GM19467 (cell line): ENCODE data around the gene SEM1.
"Not testable (repeated sequence)": the region's sequence is repeated elsewhere in the genome, so short reads cannot be mapped to it uniquely, and the experiment has no call there.

ENCODE experiments used
- ATAC-seq: cut with Tn5 transposase; IDR thresholded peaks from one replicate; pipeline ENCODE4 v1.9.1; 2021; ENCODE audit warnings: mild to moderate bottlenecking, moderate library complexity; ENCODE audit not compliant: unreplicated experiment

The SEM1 gene

GRCh38 chr7:96709381-96710228 is at the start of gene SEM1:
TSS of gene SEM1 (minus strand) at chr7:96709846. CDS start at chr7:96709763, 83 bp downstream.
- ATAC-seq, result peak; percentile 86

DNA sequence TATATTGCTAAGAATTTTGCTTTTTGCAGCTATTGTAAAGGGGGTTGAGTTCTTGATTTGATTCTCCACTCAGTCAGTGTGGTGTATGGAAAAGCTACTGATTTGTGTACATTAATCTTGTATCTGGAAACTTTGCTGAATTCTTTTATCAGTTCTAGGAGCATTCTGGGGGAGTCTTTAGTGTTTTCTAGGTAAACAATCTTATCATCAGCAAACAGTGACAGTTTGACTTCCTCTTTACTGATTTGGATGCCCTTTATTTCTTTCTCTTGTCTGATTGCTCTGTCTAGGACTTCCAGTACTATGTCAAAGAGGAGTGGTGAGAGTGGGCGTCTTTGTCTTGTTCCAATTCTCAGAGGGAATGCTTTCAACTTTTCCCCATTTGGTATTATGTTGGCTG is 48.2 kb upstream of the SEM1 start:
- ATAC-seq, result not testable (repeated sequence)

DNA sequence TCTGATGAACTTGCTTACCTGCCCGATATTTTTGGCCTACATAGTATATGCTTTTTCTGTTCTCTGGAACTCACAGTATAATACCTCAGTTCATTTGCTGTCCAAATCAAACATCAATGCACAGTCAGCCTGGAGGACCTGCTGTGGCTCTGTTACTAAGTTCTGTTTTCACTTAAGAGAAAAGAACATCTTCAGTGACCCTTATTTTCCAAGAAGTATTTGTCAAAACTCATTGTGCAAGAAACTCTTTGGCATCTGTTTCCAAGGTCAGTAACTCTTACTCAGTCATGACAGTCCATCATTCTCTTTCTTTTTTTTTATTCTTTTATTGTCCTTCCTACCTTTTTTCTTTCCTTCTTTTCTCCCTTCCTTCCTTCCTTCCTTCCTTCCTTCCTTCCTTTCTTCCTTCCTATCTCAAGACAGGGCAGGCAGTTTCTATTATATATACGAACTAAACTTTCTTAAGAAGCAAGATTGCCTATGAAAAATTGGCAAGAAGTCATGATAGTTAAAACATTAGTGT is 37.8 kb upstream of the SEM1 start:
- no peak for ATAC-seq

DNA sequence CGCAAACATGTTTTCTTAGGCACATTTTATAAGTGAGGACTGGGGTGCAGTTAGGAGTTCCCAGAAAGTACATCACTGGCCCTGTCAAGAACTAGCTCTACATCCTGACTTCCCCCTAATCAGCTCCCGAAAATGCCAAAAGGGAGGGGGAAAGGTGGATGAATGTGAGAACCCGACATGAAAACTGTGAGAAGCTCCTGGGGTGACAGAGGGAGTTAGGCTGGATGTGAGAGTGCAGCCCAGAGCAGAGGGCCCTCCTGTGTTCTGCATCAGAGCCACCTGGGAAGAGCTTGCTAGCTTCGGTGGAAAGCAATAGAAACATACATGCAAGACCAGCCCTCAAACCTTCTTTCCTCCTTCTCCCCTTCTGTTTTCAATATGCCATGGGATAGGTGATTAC is 30.5 kb upstream of the SEM1 start:
- no peak for ATAC-seq

DNA sequence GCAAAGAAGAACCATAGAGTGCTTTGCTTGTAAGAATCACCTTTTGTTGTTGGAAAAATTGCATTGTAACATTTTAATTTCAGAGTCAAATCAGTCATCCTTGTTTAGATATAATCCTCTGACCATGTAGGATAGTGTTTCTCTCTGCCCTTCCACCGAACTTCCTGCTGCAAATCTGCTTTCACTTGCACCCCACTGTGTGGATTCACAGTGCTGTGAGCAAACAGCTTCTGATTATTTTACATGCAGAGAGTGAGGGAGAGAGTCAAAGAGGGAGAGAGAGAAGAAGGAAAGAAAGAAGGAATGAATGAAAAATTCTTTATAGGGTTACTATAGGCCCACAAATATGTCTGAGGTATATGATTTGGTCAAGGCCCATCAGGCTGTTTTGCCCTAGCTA is 30.0 kb upstream of the SEM1 start:
- no peak for ATAC-seq

GRCh38 chr7:96739167-96739566 is 29.5 kb upstream of the SEM1 start:
- no peak for ATAC-seq

GRCh38 chr7:96738705-96739104 is 29.1 kb upstream of the SEM1 start:
- no peak for ATAC-seq

- ATAC-seq, result no peak
These were observed 28.0 kb upstream of the SEM1 start for GRCh38 chr7:96737545-96738050.

GRCh38 chr7:96734343-96734742 is 24.7 kb upstream of the SEM1 start:
- ATAC-seq, result no peak

GRCh38 chr7:96729820-96730219 is 20.2 kb upstream of the SEM1 start:
- no peak for ATAC-seq

GRCh38 chr7:96728139-96728538 is 18.5 kb upstream of the SEM1 start:
- no peak for ATAC-seq

DNA sequence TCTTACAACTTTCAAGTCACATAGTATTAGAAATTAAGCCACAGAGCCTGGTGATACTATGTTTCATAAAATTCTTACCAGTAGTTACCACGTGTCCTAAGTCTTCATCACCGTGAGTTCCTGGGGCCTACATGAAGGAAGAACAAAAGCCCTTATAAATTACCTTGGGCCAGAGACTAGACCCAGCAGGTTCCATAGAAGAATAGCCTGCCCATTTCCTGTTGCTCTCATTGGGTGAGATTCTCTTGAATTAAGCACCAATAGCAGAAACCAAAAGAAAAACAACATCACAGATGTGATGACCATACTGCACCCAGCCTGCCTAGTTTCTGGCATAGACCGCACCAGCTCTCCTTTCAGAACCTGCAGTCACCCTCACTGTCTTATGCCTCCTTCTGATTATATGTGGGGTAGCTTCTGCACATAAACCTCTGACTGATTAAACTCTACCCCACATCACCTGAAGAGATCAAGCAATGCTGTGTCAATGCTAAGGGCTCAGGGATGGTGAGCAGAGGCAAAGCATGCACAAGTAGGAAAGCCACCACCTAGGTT is 18.0 kb upstream of the SEM1 start:
- ATAC-seq, result no peak

- ATAC-seq, result no peak
These were observed 14.0 kb upstream of the SEM1 start for GRCh38 chr7:96723622-96724021.

DNA sequence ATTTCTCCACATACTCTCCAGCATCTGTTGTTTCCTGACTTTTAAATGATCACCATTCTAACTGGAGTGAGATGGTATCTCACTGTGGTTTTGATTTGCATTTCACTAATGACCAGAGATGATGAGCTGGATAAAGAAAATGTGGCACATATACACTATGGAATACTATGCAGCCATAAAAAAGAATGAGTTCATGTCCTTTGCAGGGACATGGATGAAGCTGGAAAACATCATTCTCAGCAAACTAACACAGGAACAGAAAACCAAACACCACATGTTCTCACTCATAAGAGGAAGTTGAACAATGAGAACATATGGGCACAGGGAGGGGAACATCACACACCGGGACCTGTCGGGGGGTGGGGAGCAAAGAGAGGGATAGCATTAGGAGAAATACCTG is 13.3 kb upstream of the SEM1 start:
- ATAC-seq, result not testable (repeated sequence)

DNA sequence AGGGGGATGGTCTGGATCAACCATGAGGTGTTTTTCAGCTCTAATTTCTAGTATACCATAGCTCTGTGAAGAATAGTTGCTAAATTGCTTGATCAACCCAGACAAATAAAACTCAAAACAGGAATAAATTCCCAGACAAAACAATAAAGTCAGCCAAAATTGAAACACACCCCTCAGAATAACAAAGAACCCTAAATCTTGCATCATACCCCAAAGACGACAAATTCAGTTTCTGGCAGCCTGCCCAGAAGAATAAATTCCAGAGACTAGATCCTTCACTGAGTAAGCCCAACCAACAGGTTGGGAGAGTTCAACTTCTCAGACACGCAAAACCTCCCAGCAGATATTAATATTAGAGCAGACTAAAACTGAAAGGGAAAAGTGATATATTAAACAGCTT is 11.2 kb upstream of the SEM1 start:
- no peak for ATAC-seq

- no peak for ATAC-seq
These were observed 9.5 kb upstream of the SEM1 start for GRCh38 chr7:96719164-96719563.

DNA sequence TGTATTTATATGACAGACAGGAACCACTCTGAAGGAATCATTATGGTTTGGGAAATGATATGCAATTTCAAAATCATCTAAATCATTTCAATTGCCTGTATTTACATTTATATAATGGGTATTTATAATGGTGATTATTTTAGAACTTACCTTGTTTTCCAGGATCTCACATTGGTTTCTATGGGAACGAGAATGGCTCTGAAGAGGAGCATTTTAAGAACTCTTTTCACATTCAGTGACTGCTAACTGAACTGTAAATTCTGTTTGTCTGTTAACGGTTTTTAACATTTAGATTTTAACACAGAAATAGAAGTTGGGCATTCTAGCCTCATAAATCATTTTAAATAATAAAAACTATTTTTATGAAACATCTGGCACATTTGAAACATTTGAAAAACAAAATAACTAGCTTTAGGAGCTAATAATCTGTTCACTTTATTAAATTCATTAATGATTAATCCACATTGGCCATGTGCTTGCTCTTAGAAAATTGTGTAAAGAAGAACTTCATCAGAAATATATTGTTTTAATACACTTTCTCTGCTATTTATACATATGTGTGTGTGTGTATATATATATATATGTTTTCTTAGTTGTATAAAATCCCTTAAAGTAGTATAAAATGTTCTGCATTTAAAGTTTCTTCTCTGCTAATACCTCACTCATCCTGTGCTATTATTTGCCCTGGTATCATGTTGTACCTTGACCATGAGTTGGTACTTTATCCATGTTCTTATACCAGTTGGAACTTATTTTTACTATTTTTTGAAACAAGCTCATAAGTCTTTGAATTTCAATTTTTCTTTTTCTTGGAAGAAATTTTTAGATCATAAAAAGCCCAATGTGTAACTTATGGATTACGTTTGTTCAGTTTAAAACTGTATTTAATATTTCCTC is 8.7 kb upstream of the SEM1 start:
- ATAC-seq, result no peak

- ATAC-seq, result no peak
These were observed 3.4 kb upstream of the SEM1 start for GRCh38 chr7:96713037-96713436.

- ATAC-seq, result no peak
These were observed 898 bp upstream of the SEM1 start for GRCh38 chr7:96710544-96710943.

DNA sequence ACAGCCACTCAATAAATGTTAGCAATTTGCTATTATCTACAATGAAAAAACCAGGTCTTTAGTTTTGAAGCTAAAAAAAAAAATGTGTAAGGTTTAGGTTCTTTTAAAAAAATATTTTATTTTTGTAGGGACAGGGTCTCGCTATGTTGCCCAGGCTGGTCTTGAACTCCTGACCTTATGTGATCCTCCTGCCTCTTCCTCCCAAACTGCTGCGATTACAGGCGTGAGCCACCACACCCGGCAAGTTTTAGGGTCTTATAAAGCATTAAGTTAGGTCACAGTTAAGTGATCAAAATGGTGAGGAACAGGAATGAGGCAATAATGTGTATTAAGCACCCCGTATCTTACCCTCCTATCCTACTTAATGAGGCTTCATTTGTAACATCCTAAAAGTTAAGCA is 774 bp downstream of the SEM1 start:
- ATAC-seq, result peak; percentile 4
